ENCODE results near the gene EPC1.

DNA sequence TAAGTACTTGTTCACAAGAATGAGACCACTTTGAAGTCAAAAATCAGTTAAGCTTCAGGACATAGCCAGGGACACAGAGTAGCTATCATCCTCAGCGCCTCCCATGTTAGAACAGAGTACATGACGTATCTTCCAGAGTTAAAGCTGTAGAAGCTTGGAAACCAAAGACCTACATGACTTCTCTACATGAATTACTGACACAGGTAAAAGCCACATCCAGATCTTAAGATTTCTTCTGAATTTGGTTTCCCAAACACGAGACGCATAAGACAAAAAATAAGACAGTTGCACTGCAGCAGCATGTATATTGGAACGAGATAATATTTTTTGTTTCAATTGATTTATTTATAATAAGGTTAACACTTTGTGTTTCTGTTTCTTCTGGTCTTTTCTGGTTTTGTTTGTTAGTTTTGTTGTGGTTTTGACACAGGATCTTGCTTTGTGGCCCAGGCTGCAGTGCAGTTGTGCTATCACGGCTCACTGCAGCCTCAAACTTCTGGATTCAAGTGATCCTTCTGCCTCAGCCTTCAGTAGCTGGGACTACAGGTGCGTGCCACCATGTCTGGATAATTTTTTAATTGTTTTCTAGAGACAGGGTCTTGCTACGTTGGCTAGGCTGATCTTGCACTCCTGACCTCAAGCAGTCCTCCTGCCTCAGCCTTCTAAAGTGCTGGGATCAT, 10.2 kb upstream of the EPC1 start:
- no peak for TF ChIP-seq EZH2 (IDR thresholded peaks at IDR 0.05)
- TF ChIP-seq POLR2AphosphoS5 (IDR thresholded peaks at IDR 0.05; ENCODE audit: borderline replicate concordance, low read depth, low read length) = no peak
